ENCODE data around the gene CBLB.

CBLB gene

GRCh38 chr3:105868742-105869530 is at the start of gene CBLB:
CBLB (minus strand) TSS chr3:105869012; CDS start chr3:105867577, 1,435 bp downstream.
- peak; percentile 83 for DNase-seq

DNA sequence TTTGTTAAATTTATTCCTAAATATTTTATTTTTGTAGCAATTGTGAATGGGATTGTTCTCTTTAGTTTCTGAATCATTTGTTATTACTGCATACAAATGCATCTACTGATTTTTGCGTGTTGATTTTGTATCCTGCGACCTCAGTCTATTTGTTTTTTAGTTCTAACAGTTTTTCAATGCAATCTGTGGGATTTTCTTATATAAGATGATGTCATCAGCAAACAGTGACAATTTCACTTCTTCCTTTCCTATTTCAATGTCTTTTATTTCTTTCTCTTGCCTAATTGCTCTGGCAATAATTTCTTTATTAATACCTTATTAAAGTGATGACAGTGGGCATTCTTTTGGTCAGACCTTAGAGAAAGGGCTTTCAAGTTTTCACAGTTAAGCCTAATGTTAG is 48.0 kb upstream of the CBLB start:
- DNase-seq: no peak

DNA sequence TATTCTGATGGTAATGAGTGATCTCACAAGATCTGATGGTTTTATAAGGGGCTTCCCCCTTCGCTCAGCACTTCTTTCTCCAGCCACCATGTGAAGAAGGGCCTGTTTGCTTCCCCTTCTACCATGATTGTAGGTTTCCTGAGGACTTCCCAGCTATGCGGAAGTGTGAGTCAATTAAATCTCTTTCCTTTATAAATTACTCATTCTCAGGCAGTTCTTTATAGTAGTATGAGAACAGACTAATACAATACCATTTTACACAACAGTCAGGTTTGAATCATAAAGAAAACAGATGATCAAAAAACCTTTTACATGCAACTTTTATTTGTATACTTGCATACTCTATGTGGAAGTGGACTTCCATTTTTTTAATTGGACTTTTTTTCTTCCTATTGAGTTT is 46.7 kb upstream of the CBLB start:
- no peak for DNase-seq

DNA sequence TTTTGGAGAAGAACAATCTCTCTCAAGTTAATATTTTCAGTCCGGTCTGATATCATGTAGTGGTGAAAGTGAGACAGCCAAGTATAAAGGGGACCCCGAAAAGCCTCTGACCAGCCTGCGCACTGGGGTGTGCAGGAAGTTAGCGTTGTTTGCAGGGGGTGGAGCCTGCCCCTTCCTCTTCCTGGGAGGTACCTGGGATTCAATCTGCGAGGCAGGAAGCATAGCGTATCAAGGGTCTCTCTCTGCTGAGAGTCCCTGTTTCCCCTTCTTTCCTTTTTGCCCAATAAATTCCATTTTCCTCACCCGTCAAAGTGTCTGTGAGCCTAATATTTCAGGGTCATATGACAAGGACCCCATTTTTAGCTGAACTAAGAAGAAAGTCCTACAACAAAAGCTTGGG is 44.8 kb upstream of the CBLB start:
- DNase-seq: no peak

- DNase-seq: no peak
These were observed 44.1 kb upstream of the CBLB start for GRCh38 chr3:105912891-105913290.

GRCh38 chr3:105911496-105911895 is 42.7 kb upstream of the CBLB start:
- DNase-seq: no peak

GRCh38 chr3:105907777-105908176 is 39.0 kb upstream of the CBLB start:
- no peak for DNase-seq

- no peak for DNase-seq
These were observed 38.0 kb upstream of the CBLB start for GRCh38 chr3:105906836-105907235.

- DNase-seq: no peak
These were observed 37.5 kb upstream of the CBLB start for GRCh38 chr3:105906345-105906744.

- no peak for DNase-seq
These were observed 36.5 kb upstream of the CBLB start for GRCh38 chr3:105905328-105905727.

DNA sequence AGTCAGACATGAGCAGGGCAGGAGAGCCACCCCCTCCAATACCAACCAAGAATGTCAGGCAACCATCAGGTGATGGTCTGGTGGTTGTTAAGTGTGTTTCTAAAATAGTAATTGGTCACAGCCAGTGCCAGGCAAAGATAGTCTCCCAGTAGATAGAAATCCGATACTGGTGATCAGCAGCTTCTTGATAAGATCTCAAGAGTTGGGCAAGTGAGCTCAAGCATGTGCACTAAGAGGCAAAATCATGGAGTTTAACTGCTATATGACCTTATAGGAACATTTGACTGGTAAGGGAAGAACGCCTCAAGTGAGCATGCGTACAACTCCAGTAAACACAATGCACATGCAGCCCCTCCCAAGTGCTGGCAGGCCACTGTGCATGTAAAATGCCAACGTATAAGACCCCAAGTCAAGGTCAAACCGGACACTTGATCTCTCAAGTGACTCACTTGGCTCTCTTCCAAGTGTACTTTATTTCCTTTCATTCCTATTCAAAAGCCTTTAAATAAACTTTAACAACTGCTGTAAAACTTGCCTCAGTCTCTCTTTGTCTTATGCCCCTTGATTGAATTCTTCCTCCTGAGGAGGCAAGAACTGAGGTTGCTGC is 36.0 kb upstream of the CBLB start:
- no peak for DNase-seq

DNA sequence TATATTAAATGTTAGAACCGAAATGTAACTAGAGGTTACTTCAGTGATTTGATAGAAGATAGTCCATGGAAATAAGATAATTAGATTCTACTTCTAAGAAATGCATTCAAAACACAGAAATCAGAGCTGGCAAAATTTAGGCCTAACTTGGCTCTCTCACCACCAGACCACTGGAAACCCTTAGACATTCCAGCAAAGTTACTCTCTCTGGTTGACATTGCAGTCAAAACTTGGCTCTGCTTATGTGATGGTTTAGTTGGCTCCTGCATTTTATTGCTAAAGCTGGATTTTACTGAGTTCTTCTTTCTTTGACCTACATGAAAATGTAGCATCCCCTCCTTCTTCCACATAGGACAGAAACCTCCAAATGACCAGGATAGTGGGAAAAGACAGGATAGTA is 35.4 kb upstream of the CBLB start:
- DNase-seq: no peak

GRCh38 chr3:105899516-105899915 is 30.7 kb upstream of the CBLB start:
- DNase-seq: no peak

- DNase-seq: no peak
These were observed 22.3 kb upstream of the CBLB start for GRCh38 chr3:105891101-105891500.

DNA sequence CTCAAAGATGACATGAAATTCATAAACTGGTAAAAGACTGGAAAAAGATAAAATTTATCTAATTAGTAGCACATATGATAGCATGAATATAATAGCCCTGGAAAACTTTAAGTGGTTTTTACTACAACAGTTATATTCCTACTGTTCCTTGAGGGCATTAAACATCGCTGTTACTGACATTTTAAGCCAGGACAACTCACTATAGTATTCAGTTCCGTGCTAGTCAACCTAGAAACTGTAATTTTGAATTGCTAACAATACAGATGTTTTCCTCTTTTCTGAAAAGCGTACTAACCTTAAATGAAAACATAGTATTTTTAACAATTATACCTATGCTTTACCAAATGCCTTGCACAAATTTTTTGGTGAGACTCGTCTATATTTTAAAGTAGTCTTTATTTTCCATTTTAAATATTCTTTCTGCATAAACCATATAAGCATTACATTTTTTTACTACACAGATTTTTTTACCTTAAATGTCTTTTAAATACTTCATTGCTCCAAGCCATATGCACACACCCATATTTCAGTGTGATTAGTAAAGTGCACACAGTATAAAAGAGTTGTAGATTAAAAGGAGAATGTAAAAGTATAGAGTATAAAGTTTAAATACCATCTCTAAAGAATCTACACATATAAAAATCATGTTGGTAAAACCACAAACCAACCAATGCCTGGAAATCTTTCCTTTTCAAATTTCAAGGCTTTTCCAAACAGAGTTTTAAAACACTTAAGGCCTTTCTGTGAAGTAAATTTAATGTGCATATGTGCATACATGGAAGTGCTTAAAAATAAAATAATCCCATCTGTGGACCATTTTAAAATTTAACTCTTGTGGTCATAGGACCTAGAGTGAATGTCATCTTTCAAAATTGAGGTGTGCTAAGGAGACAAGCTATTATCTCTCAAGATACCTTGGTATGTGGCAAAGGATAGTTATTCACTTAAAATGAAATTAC is 20.1 kb upstream of the CBLB start:
- DNase-seq: no peak

- no peak for DNase-seq
These were observed 16.4 kb upstream of the CBLB start for GRCh38 chr3:105885256-105885655.

DNA sequence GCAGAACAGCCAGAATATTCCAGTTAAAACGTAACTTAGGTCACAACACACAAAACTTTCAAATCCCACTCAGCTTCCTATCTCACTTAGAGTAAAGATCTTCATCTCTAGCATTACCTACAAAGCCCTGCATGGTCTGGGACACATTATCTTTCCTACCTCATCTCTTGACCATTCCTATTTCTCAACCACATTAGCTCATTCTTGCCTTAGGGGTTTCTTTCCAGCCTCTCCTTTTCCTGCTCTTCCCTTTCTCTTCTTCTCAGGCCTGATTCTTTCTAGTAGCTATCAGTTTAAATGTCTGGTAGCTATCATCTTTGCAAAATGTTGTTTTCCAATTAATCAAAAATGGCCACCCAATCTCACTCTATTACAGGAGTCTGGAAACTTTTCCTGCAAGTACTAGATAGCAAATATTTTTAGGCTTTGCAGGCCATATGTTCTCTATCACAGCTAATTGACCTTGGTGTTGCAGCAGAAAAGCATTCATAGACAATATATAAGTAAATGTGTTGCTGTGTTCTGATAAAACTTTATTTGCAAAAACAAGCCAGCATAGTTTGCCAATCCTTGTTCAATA is 15.1 kb upstream of the CBLB start:
- no peak for DNase-seq

GRCh38 chr3:105880681-105881290 is 12.0 kb upstream of the CBLB start:
- DNase-seq: no peak

- DNase-seq: no peak
These were observed 9.2 kb upstream of the CBLB start for GRCh38 chr3:105878061-105878460.

DNA sequence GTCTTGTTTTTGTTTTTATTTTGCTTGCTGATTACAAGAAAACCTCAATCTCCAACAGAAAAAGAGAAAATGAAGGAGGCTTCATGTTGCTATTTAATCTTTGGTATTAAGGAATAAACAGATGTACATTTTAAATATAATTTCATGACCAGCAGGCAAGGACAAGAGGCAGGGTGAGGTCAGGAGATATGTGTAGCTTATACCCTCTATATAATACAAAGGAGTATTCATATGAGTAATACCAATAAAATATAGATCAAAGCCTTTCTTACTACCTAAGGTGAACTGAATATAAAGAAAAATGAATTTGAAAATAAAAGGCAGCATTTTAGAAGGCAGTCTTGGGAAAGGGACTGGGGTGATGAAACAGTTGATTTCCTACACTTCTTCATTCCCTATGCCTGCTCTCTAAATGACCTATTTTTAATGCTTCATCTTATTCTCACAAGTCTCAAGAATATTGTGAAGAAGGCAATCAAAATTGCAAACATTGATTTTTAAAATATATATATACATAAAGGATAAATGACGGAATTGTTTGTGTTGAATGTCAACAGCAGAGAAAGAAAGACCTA is 8.6 kb upstream of the CBLB start:
- no peak for DNase-seq

DNA sequence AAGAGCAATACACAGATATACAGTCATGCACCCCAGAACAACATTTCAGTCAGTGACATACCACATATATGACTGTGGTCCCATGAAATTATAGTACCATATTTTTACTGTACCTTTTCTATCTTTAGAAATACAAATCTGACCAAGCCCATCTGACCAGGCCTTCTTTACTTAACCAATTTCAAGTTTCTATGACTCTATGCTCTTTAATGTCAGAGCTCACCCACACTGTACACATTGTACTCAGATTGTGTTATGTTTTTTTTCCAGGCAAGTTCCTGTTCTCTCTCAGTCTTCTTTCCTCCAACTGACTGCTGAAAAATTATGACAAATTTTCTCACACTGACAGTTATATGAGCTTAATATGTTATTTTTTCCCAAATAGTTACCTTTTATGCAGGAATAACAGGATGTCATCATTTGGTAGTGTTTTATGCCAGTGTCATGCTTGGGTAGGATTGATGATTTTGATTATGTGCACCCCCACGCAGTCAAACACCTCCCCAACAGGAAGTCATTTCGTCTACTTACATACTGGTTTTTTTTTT is 8.0 kb upstream of the CBLB start:
- no peak for DNase-seq

All from NCI-H2107 (cell line).